ENCODE data around the gene GLIPR1. TPM values are rescaled to one million over a fixed set of nuclear protein-coding genes. Genes with fewer than 3 reads are reported as not detected.

Gene GLIPR1
- total RNA-seq, 4 donors from 2014 or later, result 10.9 to 19.5 (median 15.8) TPM

DNA sequence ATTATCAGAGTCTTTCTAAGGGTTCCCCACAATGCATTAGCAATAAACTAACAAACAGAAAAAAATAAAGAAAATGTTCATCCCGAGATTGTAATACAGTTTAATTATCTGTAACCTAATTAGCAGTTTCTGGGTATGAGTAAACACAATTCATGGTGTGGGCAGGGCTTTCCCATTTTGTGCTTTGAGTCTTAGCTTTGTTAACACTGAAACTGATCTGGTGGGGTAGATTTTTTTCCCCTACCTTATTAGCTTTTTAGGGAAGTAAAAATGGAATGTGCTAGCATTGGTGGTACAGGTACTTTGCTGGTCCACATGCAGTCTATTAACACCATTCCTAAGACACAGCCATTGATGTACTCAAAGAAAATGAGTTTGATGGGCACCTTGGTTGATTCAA lies 49.3 kb downstream of the GLIPR1 start:
- intact Hi-C loops (cut with DNase I), result loop anchor here (5.0 kb wide), 1 partner anchor 827 kb away; no protein-coding TSS in a partner anchor
- no peaks in the 10 kb centered on the region for H3K36me3 ChIP-seq
- no peak overlapping the region for H3K4me3 ChIP-seq
- no peak for TF ChIP-seq POLR2AphosphoS5 (IDR thresholded peaks at IDR 0.05)
- TF ChIP-seq EP300 (IDR thresholded peaks at IDR 0.05), result no peak
- TF ChIP-seq POLR2A (IDR thresholded peaks at IDR 0.05; ENCODE audit: low read depth), result no peak
- TF ChIP-seq, protein P1, sequence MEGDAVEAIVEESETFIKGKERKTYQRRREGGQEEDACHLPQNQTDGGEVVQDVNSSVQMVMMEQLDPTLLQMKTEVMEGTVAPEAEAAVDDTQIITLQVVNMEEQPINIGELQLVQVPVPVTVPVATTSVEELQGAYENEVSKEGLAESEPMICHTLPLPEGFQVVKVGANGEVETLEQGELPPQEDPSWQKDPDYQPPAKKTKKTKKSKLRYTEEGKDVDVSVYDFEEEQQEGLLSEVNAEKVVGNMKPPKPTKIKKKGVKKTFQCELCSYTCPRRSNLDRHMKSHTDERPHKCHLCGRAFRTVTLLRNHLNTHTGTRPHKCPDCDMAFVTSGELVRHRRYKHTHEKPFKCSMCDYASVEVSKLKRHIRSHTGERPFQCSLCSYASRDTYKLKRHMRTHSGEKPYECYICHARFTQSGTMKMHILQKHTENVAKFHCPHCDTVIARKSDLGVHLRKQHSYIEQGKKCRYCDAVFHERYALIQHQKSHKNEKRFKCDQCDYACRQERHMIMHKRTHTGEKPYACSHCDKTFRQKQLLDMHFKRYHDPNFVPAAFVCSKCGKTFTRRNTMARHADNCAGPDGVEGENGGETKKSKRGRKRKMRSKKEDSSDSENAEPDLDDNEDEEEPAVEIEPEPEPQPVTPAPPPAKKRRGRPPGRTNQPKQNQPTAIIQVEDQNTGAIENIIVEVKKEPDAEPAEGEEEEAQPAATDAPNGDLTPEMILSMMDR (IDR thresholded peaks at IDR 0.05), result no peak
- H3K27me3 ChIP-seq, result no peaks in the 10 kb centered on the region
- H3K27ac ChIP-seq (replicated peaks in 1 of 4), result no peak overlapping the region
- peaks cover 0 to 3% (median 0%) of the 10 kb centered on the region in 4 donors for H3K4me1 ChIP-seq
- WGBS, result 86% methylated on average over 1 of the region's 1 CpG
- H3K9me3 ChIP-seq, result no peaks in the 10 kb centered on the region
- DNase-seq (ENCODE audit: extremely low spot score), result no peak

GRCh38 chr12:75533239-75533638 lies 52.7 kb downstream of the GLIPR1 start:
- intact Hi-C loops (cut with DNase I), result no loop called here
- Histone ChIP-seq H3K9me3 (no peaks in the 10 kb centered on the region), H3K27ac (replicated peaks in 1 of 4) (no peak overlapping the region), H3K27me3 (no peaks in the 10 kb centered on the region), H3K36me3 (no peaks in the 10 kb centered on the region), H3K4me1 (no peaks in the 10 kb centered on the region), H3K4me3 (no peak overlapping the region)
- no peak for DNase-seq (ENCODE audit: extremely low spot score)
- TF ChIP-seq, protein P1 (IDR thresholded peaks at IDR 0.05), result no peak
- TF ChIP-seq POLR2AphosphoS5 (IDR thresholded peaks at IDR 0.05) (no peak), POLR2A (IDR thresholded peaks at IDR 0.05; ENCODE audit: low read depth) (no peak), EP300 (IDR thresholded peaks at IDR 0.05) (no peak)
- WGBS, result 83% methylated on average over 2 of the region's 2 CpGs

- Histone ChIP-seq H3K4me1 (no peaks in the 10 kb centered on the region), H3K9me3 (no peaks in the 10 kb centered on the region), H3K27me3 (no peaks in the 10 kb centered on the region), H3K27ac (replicated peaks in 1 of 4) (no peak overlapping the region), H3K36me3 (no peaks in the 10 kb centered on the region), H3K4me3 (no peak overlapping the region)
- DNase-seq (ENCODE audit: extremely low spot score), result no peak
- WGBS, result 80% methylated on average over 2 of the region's 2 CpGs
- TF ChIP-seq POLR2AphosphoS5 (IDR thresholded peaks at IDR 0.05) (no peak), EP300 (IDR thresholded peaks at IDR 0.05) (no peak), POLR2A (IDR thresholded peaks at IDR 0.05; ENCODE audit: low read depth) (no peak)
- TF ChIP-seq, protein P1 (IDR thresholded peaks at IDR 0.05), result no peak
- intact Hi-C loops (cut with DNase I), result no loop called here
These were observed 59.3 kb downstream of the GLIPR1 start for GRCh38 chr12:75539889-75540288.

DNA sequence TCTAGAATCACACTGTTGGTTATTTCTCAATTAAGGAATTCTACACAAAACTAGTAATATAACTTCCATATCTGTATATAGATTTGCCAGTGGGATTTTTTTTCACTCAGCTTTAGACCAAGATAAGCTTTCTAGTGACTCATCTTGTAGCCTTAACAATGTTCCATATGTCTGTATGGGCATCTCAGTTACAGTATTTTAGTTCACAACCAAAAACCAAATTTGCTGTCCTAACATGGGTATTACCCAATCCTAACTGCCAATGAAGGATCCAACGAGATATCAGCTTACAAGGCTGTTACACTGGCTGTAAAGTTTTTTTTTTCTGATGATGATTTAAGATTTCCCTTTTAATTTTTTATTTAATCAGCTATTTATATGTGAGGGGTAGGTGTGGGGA lies 62.4 kb downstream of the GLIPR1 start:
- Histone ChIP-seq H3K4me3 (no peak overlapping the region), H3K4me1 (no peaks in the 10 kb centered on the region), H3K36me3 (no peaks in the 10 kb centered on the region), H3K27ac (replicated peaks in 1 of 4) (no peak overlapping the region), H3K9me3 (no peaks in the 10 kb centered on the region), H3K27me3 (no peaks in the 10 kb centered on the region)
- 96% methylated on average over 1 of the region's 1 CpG for WGBS
- no peak for DNase-seq (ENCODE audit: extremely low spot score)
- no peak for TF ChIP-seq EP300 (IDR thresholded peaks at IDR 0.05)
- TF ChIP-seq, protein P1 (IDR thresholded peaks at IDR 0.05), result no peak
- no peak for TF ChIP-seq POLR2A (IDR thresholded peaks at IDR 0.05; ENCODE audit: low read depth)
- TF ChIP-seq POLR2AphosphoS5 (IDR thresholded peaks at IDR 0.05), result no peak
- intact Hi-C loops (cut with DNase I), result no loop called here

- intact Hi-C loops (cut with DNase I), result no loop called here
- no peaks in the 10 kb centered on the region for H3K27me3 ChIP-seq
- no peak for DNase-seq (ENCODE audit: extremely low spot score)
- no peaks in the 10 kb centered on the region for H3K36me3 ChIP-seq
- 97% methylated on average over 1 of the region's 1 CpG for WGBS
- no peak overlapping the region for H3K27ac ChIP-seq (replicated peaks in 1 of 4)
- no peaks in the 10 kb centered on the region for H3K4me1 ChIP-seq
- TF ChIP-seq POLR2A (IDR thresholded peaks at IDR 0.05; ENCODE audit: low read depth) (no peak), EP300 (IDR thresholded peaks at IDR 0.05) (no peak), POLR2AphosphoS5 (IDR thresholded peaks at IDR 0.05) (no peak)
- TF ChIP-seq, protein P1 (IDR thresholded peaks at IDR 0.05), result no peak
- H3K9me3 ChIP-seq, result no peaks in the 10 kb centered on the region
- no peak overlapping the region for H3K4me3 ChIP-seq
These were observed 63.0 kb downstream of the GLIPR1 start for GRCh38 chr12:75543529-75543928.
